ENCODE measurements around the gene OGDH.

DNA sequence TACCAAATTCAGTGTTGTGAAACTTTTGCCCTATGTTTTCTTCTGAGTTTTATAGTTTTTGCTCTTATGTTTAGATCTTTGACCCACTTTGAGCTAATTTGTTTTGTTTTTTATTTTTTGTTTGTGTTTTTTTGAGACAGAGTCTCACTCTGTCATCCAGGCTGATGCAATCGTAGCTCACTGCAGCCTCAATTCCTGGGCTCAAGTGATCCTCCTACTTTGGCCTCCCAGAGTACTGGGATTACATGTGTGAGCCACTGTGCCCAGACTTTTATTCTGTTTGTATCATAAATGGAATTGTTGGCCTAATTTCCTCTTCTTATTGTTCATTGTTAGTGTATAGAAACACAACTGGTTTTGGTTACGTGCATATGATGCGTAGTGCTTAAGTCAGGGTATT lies 99.0 kb downstream of the OGDH start:
- TF ChIP-seq CTCF (IDR thresholded peaks at IDR 0.05; ENCODE audit: low read length) (no peak), EZH2 (optimal IDR thresholded peaks at IDR 0.05; ENCODE audit: low read depth, low read length) (no peak)
